Measurements from ENCODE around the gene RPLP2.

The RPLP2 gene

DNA sequence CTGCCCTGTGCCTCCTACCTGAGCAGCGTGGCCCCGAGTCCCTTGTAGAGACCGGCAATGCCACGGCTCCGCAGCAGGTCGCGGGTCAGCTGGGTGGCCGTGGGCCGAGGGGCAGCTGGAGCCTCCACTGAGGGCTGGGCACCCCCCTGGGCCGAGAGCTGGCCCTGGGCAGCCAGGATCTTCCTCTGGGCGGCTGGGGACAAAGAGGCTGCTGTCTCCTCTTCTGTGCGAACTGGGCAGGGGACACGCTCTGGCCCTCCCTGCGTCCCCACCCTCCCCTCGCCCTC, 17.3 kb upstream of the RPLP2 start:
- DNase-seq = no peak

DNA sequence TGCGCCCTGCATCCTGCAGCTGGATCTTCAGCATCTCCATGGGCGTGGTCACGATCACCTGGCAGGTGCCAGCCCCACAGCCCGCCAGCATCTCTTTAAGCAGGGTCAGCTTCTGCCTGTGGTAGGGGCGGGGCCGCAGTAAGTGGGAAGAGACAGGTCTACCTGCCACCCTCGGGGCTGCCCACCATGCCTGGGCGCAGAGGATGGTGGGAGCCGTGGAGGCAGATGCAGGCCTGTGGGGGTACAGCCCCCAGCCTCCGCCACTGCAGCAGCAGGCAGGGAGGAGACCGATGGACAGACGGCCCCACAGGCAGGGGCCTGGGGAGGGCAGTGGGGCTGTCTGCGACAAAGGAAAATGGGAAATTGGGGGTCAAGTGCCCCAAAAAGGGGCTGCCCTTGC, 16.9 kb upstream of the RPLP2 start:
- no peak for DNase-seq

DNA sequence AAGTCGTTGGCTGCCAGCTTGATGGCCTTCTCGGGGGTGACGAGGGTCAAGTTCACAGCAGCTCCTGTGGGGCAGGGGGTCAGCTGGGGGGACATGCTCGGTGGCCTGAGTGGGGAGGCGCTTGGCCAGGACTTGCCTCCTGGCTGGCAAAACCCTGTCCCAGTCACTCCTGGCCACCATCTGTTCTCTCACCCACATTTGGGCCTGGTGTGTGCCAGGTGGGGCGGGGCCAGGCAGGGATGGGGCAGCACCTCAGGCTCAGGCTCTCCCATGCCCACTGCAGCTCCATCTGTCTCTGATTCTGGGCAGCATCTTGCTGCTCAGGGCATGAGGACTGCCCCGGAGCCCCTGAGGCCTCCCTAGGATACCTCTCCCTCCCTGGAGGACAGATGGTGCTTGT, 16.2 kb upstream of the RPLP2 start:
- no peak for DNase-seq

DNA sequence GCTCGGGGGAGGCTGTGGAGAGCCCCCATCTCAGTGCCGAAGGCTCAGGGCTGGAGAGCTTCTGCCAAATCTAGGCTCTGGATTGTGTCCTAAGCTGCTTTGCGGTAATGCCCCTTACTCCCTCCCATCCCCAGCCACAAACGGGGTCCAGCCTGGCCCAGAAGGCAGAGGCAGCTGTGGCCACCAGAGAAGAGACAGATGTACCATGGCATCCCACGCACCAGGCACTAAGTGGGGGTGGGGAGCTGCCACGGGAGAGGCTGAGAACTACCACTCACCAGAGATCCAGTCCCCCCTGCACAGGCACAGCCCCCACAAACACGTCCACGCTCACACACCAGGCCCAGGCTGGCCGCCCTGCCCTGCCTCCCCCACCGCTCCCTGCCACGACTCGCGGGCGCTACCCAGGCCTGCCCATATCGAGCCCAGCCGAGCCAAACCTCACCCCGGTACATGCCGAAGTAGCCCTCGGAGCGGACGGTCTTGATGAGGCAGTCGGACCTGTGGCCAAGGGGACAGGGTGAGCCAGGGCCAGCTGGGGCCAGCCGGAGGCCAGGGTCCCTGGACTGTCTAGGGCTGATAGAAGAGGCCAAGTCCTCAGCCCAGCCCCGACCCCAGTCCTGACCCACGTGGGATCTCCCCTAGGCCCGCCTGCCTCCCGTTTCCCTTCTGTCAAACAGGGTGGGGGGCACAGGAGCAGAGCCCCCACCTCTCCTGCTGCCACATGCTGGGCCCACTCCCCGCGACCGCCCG, 15.6 kb upstream of the RPLP2 start:
- DNase-seq = no peak

DNA sequence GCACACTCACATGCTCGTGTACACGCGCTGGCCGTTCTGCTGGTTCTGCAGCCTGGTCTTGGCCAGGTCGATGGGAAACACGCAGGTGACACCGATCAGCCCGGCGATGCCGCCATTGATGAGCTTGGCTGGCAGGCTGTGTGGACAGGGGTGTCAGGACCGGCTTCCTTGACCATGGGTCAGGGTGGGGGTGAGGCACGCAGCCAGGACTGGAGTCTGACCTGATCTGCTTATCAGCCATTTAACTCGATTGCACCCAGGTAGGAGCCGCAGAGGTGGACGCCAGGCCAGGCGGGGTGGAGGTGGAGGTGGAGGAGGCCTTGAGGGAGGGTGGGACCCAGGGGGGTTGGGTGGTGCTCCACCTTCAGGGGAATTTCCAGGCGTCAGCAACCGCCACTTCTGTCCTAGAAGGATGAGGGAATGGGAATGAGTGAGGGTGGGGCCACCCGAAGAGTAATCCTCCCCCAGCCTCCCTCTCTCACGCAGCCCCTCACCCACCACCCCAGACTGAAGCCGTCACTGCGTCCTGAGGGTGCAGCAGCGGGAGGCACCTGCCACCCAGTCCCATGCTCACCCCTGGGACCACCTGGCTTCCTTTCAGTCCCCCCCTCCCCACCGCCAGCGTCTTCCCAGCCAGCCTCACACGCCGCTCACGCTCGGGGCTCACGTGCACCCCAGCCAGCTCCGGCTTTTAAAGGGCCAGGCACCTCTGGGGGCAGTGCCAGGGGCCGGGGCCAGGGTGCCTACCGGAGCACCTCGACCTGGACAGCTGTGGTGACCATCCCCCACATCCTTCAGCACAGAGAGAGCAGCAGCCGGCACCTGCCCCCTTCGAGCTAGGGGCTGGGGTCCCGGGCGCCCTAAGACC, 14.8 kb upstream of the RPLP2 start:
- no peak for DNase-seq

DNA sequence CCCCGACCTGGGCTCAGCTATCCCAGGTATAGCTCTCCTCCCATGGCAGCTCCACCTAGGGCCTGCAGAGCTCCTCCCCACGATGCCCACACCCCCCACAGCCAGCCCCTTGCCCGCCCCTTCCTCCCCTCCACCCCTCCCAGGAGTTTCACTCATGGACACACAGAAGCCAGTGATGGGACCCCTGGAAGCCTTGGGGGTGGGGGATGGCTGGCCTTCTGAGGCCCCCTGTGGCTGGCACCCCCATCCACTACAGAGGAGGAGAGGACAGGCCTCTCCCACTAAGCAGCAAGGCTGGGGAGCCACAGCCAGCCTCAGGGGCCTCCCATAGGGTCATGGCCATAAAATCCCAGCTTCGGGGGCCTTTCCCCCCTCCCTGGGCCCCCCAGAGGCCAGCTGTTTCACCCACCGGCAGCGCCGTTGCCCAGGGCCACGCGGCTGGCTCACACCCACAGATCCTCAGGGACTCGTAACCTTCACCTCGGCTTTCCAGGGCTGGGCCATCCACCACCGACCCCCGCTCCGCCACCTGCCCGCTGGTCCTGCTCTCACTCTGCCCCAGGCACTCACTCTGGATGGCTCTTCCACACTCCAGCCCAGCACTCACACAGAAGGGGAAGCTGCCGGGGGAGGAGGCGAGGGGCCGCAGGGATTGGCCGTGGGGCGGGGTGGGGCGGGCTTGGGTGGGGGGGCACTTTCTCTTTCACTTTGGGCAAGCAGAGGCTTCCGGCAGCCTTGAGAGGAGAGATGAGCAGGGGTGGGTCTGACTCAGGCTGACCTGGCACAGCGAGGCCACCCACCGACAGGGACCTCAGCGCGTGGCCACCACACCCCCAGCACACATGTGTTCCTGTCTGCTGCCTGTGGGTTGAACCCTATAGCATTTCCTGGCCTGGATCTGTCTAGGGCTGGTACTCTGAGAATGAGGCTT, 13.9 kb upstream of the RPLP2 start:
- peak; percentile 83 for DNase-seq

DNA sequence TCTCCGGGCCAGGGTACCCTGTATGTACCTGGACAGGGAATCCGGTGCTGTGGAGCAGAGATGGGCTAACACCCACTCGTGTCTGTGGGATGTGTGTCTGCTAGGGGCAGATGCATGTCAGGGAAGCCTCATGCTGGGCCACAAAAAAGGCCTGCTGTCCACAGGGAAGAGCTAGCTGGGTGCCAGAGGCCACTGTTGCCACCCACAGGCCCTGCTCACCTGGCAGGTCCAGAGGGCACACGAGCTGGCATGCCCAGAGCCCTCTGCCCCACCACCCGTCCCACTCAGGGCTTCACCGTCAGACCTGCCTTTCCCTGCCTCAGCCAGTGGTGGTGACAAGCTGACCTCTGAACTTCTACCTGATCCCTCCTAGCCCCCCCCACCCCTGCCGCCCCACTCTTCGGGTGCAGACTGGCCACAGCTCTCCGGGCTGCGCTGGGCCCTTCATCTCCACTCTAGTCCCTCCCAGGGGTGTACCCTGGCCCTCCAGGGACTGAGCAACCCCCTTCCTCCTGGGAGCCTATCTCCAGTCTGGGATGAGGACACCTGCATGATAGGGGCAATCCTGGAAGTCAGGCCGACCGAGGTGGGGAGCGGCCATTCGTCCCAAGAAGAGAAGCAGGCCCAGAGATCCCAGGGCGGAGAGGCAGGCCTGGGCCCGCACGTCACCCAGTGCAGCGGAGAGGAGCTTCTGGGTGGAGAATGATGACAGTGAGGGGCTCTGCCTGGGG, 13.0 kb upstream of the RPLP2 start:
- DNase-seq = no peak

DNA sequence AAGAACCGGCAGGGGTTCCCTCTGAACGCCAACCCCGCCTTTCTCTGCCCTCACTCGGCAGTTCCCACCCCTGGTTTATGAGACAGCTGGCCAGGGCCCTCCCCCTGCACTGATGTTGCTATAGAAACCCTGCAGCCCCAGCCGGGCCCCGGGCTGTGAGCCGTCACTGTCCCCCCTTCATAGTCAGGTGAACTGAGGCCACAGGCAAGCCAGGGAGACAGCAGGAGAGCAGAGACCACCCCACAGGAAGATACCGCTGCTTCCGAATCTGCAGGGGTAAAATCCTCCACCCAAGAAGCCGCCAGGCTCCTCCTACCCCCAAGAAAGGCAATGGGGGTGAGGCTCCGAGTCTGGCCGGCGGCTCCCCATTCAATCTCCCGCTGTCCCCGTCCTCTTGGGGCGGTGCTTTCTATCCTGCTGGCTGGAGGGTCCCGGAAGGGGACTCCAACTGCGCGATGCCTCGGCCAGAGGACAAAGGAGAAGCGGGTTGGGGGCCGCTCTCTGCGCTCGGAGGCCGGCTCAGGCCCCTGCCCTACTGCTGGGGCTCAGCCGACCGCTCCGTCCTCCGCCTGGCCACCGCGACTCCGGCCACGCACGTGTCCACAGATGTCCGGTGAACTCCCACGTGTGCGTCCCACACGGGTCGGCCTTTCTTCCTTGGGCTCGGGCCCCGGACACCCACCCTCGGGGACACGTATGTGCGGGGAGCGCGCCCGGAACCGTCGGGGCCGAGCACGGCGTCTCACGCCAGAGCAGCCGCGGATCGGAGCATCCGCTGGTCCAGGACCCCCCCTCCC, 12.3 kb upstream of the RPLP2 start:
- peak; percentile 89 for DNase-seq

DNA sequence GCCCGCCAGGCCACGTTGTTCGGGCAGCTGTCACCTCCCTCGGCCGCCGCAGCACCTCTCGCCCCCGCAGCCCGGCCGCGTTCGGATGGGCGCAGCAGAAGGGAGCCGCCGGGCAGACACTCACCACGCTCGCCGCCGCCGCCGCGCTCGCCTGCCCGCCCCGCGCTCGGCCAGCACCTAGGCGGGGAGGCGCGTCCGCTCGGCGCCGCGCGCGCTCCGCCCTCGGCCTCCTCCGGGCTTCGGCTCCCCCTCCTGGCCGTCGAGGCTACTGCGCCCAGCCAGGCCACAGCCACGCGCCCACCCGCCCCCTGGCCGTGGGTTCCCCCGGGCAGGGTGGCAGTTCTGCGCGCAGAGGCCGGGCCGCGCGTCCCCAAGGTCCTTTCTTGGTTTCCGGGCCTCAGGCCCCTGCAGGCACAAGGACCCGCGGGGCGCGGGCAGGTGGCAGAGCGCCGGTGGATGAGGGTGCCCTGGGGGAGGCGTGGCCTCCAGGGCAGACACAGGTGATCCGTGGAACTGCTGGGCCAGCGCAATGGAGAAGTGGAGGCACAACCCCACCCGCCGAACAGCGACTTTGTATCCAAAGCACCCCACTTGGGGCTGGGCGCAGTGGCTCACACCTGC, 11.6 kb upstream of the RPLP2 start, which contains the start of gene SLC25A22:
TSS of gene SLC25A22 (minus strand) at position 189 of the 621 bp plus-strand sequence. CDS start 3,275 bp downstream, outside the sequence.
- DNase-seq = peak; percentile 85

DNA sequence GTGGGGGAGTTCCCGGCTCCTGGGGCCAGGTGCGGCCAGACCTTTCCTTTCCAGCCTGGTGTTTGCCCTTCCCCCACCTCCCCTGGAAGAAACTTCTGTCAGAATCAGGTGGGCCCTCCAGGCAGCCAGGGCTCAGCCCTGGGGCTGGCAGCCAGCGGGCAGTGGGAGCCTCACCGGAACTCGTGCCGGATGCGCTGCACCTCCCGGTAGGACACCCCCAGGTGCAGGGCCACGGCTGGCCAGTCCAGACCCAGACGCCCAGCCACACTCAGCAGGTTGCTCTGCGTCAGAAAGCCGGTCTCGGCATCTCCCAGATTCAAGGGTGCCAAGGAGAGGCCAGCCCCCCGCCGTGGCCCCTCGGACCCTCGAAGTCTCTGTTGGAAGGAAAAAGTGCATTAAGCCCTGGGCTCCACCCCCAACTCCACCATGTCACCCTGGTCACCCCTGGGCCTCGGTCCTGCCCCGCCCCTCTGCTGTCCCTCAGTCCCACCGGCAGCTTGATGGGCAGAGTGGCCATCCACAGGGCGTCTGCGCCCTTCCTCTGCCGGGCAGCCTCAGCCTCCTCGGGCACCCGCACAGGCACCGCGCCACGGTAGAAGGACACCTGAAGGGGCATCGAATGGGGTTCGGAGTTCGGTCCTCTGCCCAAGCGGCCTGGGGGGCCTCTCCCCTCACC, 10.0 kb upstream of the RPLP2 start:
- DNase-seq = no peak

DNA sequence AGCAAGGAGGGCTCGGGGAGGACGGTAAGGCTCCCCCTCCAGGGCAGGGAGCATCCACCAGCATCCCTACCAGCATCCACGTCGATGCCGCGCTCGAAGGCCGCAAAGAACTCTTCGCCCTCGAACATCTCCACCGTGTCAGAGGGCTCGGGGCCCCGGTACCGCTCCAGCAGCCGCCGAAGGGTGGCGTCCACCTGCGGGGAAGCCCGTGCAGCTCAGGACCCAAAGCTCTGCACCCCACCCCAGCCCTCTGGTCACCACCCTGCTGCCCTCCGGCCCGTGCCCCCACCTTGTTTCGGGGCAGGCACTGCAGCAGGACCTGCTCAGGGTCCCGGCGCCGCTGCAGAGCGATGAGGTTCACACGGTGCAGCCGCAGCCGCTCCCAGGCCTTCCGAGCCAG, 9.3 kb upstream of the RPLP2 start:
- no peak for DNase-seq

DNA sequence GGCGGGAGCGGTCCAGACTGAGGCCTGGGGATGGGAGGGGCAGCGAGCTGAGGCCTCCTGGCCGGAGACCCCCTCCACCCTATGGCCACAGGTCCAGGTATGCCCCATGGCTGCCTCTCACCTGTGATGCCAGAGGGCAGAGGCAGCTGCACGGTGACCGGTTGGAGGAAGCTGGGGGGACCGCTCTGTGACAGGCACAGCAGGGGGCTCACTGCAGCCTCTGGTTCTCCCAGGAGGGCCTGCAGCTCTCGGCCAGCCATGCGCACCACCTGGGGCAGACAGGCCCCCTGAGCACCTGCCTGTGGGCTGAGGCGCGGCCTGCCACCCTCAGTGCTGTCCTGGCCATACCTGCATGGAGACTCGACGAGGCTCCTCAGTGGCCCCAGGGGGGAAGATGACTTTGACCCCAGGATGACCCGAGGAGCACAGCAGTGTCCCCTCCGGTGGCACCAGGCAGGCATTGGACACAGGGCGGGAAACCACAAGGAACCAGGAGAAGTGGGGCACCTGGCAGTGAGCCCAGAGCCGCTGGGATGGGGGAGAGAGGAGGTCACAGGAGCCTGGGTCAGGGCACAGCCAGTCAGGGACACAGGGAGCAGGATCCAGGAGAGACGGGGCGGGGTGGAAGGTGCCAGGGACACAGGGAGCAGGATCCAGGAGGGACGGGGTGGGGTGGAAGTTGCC, 8.5 kb upstream of the RPLP2 start:
- no peak for DNase-seq

DNA sequence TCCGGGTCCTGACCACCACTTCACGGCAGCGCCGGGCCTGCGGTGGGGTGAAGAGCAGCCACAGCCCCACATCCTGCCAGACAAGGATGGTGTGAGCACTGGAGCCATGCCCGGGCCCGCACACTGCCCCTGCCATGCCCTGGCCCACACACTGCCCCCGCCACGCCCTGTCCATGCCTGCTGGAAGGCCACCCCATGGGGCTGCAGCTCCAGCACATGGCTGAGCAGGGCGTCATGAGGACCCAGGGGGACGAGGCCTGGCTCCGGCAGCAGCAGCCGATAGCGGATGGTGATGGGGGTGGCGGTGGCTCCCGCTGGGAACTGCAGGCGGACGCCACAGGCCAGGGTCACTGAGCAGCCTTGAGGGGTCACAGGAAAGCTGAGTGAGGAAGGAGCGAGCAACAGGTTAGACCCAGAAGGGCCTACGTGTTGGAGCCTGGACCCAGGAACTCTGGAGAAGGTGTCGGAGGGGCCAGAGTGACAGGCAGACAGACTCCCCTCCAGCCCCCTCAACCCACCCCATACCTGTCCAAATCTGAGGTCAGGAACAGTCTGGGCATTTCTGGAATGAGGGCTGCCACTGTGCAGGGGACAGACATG, 7.6 kb upstream of the RPLP2 start:
- DNase-seq = no peak

DNA sequence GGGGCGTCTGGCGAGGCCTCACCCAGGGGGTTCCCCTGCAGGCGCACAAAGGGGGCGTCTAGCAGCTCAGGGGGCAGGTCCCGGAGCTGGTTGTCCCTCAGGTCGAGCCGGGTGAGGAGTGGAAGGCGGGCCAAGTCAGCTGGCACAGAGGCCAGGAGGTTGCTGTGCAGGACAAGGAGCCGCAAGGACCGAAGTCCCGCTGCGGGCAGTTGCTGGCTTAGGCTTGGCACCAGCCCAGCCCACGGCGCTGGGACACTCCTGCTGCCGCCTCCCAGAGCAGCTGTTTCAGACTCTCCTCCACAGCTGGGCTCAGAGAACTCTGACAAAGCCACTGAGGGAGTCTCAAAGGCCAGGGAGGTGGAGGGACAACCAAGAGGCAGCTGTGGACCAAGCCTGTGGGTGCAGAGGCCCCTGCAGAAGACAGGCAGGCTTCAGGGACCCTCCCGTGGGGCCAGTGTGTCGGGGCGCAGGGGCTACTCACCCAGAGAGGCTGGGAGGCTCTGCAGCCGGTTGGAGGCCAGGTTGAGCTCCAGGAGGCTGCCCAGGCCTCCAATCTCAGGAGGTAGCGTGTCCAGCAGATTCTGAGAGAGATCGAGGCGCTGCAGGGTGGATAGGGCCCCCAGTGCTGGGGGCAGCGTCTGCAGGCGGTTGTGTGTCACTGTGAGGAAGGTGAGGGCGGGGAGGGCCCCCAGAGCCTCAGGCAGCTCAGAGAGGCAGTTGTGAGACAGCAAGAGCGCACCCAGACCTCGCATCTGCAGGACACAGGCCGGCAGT, 6.9 kb upstream of the RPLP2 start:
- DNase-seq = no peak

DNA sequence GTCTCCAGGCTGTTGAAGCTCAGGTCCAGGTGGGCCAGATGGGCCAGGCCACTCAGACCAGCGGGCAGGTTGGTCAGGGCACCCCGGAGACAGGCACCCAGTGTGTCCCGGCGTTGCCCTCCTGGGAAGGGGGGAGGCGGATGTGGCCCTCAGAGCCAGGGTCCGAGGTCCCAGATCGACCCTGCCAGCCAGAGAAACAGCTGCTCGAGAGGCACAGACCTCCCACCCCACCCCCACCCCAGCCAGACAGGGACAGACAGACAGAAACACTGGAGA, 6.4 kb upstream of the RPLP2 start:
- DNase-seq = no peak

DNA sequence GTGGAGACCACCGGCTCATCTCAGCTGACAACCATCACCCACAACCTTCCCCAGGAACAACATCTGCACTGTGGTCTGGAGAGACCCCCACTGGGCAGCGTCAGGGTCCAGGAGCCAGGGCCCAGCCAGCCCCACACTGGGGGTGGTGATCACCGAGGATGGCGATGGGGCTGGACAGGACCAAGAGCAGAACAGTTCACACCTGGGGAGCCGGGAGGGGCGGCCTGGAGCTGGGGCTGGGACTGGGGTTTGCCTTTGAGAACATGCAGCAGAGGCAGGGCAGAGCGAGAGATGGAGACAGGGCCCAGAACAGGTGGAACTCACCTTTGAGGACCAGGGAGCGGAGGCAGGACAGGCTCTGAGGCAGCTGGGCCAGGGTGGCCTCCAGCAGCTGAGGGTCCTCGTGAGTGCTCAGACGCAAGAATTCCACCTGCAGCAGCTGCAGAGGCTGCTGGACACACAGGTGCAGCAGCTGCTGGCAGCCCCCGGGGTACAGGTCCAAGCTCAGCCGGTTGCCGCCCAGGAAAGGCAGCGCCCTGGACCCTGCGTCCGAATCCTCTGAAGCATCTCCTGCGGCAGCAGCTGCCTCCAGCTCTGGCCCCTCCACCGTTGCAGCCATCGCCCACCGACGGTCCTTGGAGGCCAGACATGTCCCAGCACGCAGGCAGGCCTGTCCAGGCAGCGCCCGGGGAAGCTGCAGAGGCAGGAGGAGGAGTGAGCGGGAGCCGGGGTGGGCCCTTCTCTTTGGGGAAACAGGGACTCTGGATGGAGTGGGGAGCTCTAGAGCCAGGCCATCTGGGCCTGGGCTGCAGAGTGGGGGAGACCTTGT, 5.8 kb upstream of the RPLP2 start:
- DNase-seq = no peak

DNA sequence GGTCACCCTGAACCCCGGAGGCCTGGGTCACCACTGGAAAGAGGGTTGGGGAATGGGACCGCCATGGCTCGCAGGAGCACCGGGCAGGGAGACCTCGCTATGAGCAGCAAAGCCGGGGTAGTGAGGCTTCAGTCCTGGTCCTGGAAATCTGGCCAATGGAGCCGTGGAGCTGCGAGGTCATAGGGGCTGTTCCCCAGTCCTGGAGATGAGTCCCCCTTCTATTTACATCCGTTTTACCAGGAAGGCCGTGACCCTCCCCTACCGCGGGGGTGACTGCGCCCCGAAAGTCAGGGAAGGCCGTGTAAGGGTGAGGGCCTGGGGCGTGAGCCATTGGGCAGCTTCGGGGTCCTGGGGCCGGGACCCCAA, 5.2 kb upstream of the RPLP2 start:
- DNase-seq = no peak

All from CD4-positive, alpha-beta T cell treated with Interleukin-21 for 1 hour (primary cell).